HG02588 (cell line): Measurements from ENCODE around the gene EPHA4.

Source experiments
- ATAC-seq: cut with Tn5 transposase; IDR thresholded peaks from one replicate; pipeline ENCODE4 v1.9.1; 2021; ENCODE audit warnings: mild to moderate bottlenecking, moderate library complexity; ENCODE audit not compliant: unreplicated experiment

Gene EPHA4

DNA sequence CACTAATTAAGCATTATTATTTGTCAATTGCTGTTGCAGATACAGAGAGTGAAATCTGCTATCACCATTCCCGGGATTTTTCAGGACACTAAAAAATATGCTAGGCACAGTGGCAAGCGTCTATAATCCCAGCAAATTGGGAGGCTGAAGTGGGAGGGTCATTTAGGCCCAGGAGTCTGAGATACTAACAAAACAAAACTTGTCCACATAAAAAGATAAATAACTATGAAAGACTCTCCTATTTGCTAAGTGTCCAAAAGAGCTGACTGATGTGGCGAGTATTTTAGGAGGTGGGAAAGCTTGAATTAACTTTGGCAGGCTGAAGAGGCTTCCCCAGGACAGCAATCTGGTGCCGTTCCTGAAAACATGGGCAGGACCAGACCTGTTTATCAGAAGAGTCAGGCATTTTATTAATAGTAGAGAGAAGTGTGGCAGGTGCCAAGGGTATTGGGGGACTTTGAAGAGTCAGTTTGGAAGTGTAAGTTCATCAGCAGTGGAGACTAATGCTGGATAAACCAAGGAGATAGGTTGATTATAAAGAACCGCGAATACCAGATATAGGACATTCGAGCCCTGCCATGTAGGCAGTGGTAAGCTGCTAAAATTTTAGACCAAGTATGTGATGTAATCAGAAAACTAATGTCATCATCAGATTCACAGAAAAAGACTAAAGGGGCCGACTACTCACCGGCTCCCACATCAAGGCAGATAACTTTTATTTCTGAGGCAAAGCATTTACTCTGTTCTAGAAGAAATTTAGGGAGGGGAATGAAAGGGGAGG is 201.8 kb downstream of the EPHA4 start:
- ATAC-seq, result no peak
